ENCODE results near the gene SUGT1.
"Not testable (repeated sequence)": the region's sequence is repeated elsewhere in the genome, so short reads cannot be mapped to it uniquely, and the experiment has no call there.

Gene SUGT1

DNA sequence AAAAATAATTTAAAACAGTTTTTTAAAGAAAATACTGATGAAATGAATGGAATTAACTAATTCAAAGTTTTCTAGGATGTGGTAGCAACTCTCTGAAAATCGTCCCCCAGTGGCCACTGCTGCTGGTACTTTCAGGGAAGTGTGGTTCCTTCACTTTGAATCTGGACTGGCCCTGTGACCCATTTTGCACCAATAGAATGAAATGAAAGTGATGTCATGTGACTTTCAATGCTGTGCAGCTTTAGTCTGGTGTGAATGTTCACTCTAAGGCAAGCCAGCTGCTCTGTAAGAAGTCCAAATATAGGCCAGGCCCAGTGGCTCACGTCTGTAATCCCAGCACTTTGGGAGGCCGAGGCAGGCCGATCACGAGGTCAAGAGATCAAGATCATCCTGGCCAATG, 36.8 kb upstream of the SUGT1 start:
- Histone ChIP-seq H3K36me3 (no peaks in the 10 kb centered on the region), H3K4me1 (ENCODE audit: control insufficient read depth in 1 of 2, insufficient read depth in 1 of 2, low read depth in 1 of 2, low read length in 1 of 2) (peaks cover 15 to 18% of the 10 kb centered on the region in 2 experiments), H3K27me3 (peaks cover 4% of the 10 kb centered on the region), H3K27ac (no peak overlapping the region), H3K9me3 (no peaks in the 10 kb centered on the region), H3K4me3 (ENCODE audit: low read depth in 1 of 2, low read length in 1 of 2) (no peak overlapping the region)
- TF ChIP-seq, protein P1, sequence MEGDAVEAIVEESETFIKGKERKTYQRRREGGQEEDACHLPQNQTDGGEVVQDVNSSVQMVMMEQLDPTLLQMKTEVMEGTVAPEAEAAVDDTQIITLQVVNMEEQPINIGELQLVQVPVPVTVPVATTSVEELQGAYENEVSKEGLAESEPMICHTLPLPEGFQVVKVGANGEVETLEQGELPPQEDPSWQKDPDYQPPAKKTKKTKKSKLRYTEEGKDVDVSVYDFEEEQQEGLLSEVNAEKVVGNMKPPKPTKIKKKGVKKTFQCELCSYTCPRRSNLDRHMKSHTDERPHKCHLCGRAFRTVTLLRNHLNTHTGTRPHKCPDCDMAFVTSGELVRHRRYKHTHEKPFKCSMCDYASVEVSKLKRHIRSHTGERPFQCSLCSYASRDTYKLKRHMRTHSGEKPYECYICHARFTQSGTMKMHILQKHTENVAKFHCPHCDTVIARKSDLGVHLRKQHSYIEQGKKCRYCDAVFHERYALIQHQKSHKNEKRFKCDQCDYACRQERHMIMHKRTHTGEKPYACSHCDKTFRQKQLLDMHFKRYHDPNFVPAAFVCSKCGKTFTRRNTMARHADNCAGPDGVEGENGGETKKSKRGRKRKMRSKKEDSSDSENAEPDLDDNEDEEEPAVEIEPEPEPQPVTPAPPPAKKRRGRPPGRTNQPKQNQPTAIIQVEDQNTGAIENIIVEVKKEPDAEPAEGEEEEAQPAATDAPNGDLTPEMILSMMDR (IDR thresholded peaks at IDR 0.05): no peak

DNA sequence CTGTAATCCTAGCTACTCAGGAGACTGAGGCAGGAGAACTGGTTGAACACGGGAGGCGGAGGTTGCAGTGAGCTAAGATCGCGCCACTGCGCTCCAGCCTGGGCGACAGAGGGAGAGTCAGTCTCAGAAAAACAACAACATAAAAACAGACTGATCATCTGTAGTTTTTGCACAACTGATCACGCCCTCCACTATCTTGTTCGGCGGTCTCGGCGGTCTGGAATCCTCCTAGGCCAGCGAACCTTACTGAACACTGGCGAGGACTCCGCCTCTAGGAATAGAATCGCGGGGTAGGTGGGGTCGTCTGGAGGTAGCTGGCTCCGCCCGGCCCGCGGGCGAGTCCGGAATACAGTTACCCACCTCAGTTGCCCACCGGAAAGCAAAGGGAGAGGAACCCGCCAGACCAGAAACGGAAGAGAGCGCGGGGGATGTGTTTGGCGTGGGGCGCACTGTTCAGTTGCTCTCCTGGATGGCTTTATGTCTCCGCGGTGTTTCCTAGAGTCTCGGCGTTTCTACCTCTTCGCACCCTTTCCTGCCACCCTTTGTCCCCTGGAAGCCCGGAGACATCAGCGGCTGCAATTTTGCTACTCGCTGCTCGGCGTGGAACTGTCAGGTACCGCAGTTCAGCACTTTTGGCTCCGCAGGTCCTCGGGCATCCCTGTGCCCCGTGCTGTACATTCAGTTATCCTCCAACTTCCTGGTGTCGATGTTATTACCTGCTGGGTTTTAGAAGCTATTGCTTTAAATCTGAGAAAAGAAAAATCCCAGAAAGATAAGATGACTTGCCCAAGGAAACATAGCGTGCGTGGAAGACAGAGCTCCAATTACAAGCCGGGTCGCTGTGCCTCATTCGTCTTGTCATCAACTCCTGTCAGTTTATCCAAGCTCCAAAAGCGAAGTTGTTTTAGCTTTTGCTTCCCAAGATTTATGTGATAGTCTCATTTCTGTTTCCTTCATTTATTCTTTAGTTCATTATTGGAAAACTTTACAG, 35.3 kb upstream of the SUGT1 start:
- peak overlapping the region; percentile 56 to 70 for H3K4me3 ChIP-seq (ENCODE audit: low read depth in 1 of 2, low read length in 1 of 2)
- peaks cover 4% of the 10 kb centered on the region for H3K27me3 ChIP-seq
- H3K4me1 ChIP-seq (ENCODE audit: control insufficient read depth in 1 of 2, insufficient read depth in 1 of 2, low read depth in 1 of 2, low read length in 1 of 2): peaks cover 15 to 18% of the 10 kb centered on the region in 2 experiments
- H3K9me3 ChIP-seq: no peaks in the 10 kb centered on the region
- H3K36me3 ChIP-seq: no peaks in the 10 kb centered on the region
- no peak overlapping the region for H3K27ac ChIP-seq
- TF ChIP-seq, protein P1 (IDR thresholded peaks at IDR 0.05): no peak

DNA sequence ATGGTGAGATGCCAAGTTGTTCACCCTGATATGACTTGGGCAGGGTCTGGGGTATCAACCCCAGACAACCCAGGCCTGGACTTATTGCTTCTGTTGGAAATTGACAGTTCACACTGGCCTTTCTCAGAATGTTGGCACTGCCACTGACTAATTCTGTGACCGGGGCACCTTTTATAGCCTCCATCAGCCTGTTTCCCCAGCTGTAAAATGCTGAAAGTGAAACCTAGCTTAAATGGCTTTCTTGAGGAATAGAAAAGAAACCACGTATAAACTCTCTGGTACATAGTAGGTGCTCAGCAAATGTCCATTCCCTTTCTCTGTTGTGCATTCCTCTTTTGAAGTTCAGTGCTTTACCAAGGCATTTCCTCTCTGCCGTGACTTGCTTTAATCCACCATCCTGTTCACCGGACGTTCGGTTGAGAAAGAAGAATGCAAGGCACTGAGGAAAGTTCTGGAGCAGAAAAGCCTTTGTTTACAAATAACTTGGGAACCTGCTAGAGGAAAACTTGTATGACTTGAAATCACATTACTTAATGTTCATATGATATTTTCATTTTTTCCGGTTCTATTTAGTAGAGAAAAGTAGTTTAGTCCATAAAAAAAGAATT, 21.4 kb upstream of the SUGT1 start:
- peaks cover 20% of the 10 kb centered on the region for H3K36me3 ChIP-seq
- H3K27me3 ChIP-seq; H3K4me3 ChIP-seq (ENCODE audit: low read depth in 1 of 2, low read length in 1 of 2); H3K27ac ChIP-seq; H3K9me3 ChIP-seq; H3K4me1 ChIP-seq (ENCODE audit: control insufficient read depth in 1 of 2, insufficient read depth in 1 of 2, low read depth in 1 of 2, low read length in 1 of 2): not testable (repeated sequence)

DNA sequence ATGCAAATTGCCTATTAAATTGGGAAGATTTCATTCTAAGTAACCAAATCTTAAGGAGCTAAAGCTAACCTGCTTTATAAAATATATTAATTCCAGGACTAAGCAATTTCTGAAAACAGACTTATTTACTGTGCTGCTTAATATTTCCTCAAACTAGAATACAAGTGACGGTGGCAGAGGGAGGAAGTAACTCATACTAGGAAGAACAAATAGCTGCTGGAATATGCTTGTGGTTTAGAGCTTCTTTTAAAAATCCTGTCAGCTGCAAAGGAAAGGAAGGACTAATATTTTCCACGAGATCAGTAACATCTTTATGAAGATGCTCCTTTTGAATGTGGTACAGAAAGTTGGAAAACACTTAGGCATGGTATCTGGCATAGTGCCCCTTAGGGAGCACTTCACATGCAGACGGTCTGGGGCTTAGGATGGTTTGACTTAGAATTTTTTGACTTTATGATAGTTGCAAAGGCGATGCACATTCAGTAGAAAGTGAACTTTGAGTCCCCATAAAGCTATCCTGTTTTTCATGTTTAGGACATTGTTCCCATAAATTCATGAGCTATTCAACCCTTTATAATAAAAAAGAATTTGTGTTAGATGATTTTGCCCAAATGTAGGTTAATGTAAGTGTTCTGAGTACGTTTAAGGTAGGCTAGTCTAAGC, 13.8 kb upstream of the SUGT1 start:
- H3K27ac ChIP-seq: no peak overlapping the region
- no peaks in the 10 kb centered on the region for H3K4me1 ChIP-seq (ENCODE audit: control insufficient read depth in 1 of 2, insufficient read depth in 1 of 2, low read depth in 1 of 2, low read length in 1 of 2)
- no peaks in the 10 kb centered on the region for H3K27me3 ChIP-seq
- H3K36me3 ChIP-seq: peaks cover 4% of the 10 kb centered on the region
- TF ChIP-seq, protein P1 (IDR thresholded peaks at IDR 0.05): no peak
- H3K4me3 ChIP-seq (ENCODE audit: low read depth in 1 of 2, low read length in 1 of 2): no peak overlapping the region
- H3K9me3 ChIP-seq: no peaks in the 10 kb centered on the region

DNA sequence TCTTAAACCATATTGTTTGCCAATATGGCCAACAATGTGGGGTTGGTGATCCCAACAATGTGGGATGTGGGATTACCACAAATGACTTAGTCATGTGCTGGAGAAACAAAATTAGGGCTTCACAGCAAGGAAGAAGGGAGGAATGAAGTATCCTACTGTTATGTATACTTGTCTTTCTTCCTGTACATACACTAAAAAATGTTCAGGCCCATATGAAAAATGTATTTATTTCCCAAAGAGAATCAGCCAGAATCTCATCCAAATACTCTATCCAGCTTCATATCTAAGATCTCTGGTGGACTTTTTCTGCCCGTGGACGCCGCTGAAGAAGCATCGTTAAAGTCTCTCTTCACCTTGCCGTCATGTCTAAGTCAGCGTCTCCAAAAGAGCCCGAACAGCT, 10.5 kb upstream of the SUGT1 start, which contains the start of gene HNRNPA1L2:
Gene HNRNPA1L2, plus strand, starts transcription at position 301 of the 400 bp plus-strand sequence. Its CDS starts 62 bp downstream, at position 363.
- Histone ChIP-seq H3K4me1 (ENCODE audit: control insufficient read depth in 1 of 2, insufficient read depth in 1 of 2, low read depth in 1 of 2, low read length in 1 of 2) (no peaks in the 10 kb centered on the region), H3K27me3 (no peaks in the 10 kb centered on the region), H3K9me3 (no peaks in the 10 kb centered on the region), H3K36me3 (peaks cover 4% of the 10 kb centered on the region), H3K4me3 (ENCODE audit: low read depth in 1 of 2, low read length in 1 of 2) (no peak within 1 kb of the TSS), H3K27ac (no peak within 1 kb of the TSS)
- TF ChIP-seq, protein P1 (IDR thresholded peaks at IDR 0.05): no peak
